Measurements from ENCODE around the gene NSDHL.

The NSDHL gene

GRCh38 chrX:152899874-152900719 is 69.2 kb downstream of the NSDHL start:
- H3K9ac ChIP-seq (ENCODE audit: low read depth in 1 of 2, low read length in 2 of 2): no peak overlapping the region
- no peaks in the 10 kb centered on the region for H3K36me3 ChIP-seq (ENCODE audit: control insufficient read depth in 2 of 2, insufficient read depth in 2 of 2, low read length in 2 of 2)
- H3K9me3 ChIP-seq (ENCODE audit: control insufficient read depth in 2 of 2, low read length in 2 of 2): no peaks in the 10 kb centered on the region
- H3K27me3 ChIP-seq (ENCODE audit: control insufficient read depth in 2 of 2, insufficient read depth in 2 of 2, low read length in 2 of 2): peaks cover 4 to 6% of the 10 kb centered on the region in 2 donors
- H3K4me1 ChIP-seq (ENCODE audit: control insufficient read depth in 2 of 2, insufficient read depth in 2 of 2, low read length in 2 of 2): peaks cover 10 to 11% of the 10 kb centered on the region in 2 donors
- no peak overlapping the region for H3K4me3 ChIP-seq (ENCODE audit: low read length in 2 of 2)
- no peak overlapping the region for H3K27ac ChIP-seq (ENCODE audit: low read depth in 2 of 2, low read length in 2 of 2)

- Histone ChIP-seq H3K27me3 (ENCODE audit: control insufficient read depth in 2 of 2, insufficient read depth in 2 of 2, low read length in 2 of 2) (peaks cover 4 to 6% of the 10 kb centered on the region in 2 donors), H3K9ac (ENCODE audit: low read depth in 1 of 2, low read length in 2 of 2) (no peak overlapping the region), H3K36me3 (ENCODE audit: control insufficient read depth in 2 of 2, insufficient read depth in 2 of 2, low read length in 2 of 2) (no peaks in the 10 kb centered on the region), H3K9me3 (ENCODE audit: control insufficient read depth in 2 of 2, low read length in 2 of 2) (no peaks in the 10 kb centered on the region), H3K27ac (ENCODE audit: low read depth in 2 of 2, low read length in 2 of 2) (no peak overlapping the region), H3K4me1 (ENCODE audit: control insufficient read depth in 2 of 2, insufficient read depth in 2 of 2, low read length in 2 of 2) (peaks cover 4 to 9% of the 10 kb centered on the region in 2 donors), H3K4me3 (ENCODE audit: low read length in 2 of 2) (no peak overlapping the region)
Measured at GRCh38 chrX:152900937-152901445, 70.1 kb downstream of the NSDHL start.

GRCh38 chrX:152901816-152902501 is 71.1 kb downstream of the NSDHL start:
- no peaks in the 10 kb centered on the region for H3K36me3 ChIP-seq (ENCODE audit: control insufficient read depth in 2 of 2, insufficient read depth in 2 of 2, low read length in 2 of 2)
- no peaks in the 10 kb centered on the region for H3K9me3 ChIP-seq (ENCODE audit: control insufficient read depth in 2 of 2, low read length in 2 of 2)
- H3K27ac ChIP-seq (ENCODE audit: low read depth in 2 of 2, low read length in 2 of 2): no peak overlapping the region
- no peak overlapping the region for H3K4me3 ChIP-seq (ENCODE audit: low read length in 2 of 2)
- H3K9ac ChIP-seq (ENCODE audit: low read depth in 1 of 2, low read length in 2 of 2): no peak overlapping the region
- H3K27me3 ChIP-seq (ENCODE audit: control insufficient read depth in 2 of 2, insufficient read depth in 2 of 2, low read length in 2 of 2): peaks cover 6 to 7% of the 10 kb centered on the region in 2 donors
- peaks cover 2 to 5% of the 10 kb centered on the region in 2 donors for H3K4me1 ChIP-seq (ENCODE audit: control insufficient read depth in 2 of 2, insufficient read depth in 2 of 2, low read length in 2 of 2)

GRCh38 chrX:152902502-152902820 is 71.6 kb downstream of the NSDHL start:
- Histone ChIP-seq H3K9ac (ENCODE audit: low read depth in 1 of 2, low read length in 2 of 2) (no peak overlapping the region), H3K36me3 (ENCODE audit: control insufficient read depth in 2 of 2, insufficient read depth in 2 of 2, low read length in 2 of 2) (no peaks in the 10 kb centered on the region), H3K27me3 (ENCODE audit: control insufficient read depth in 2 of 2, insufficient read depth in 2 of 2, low read length in 2 of 2) (peaks cover 6 to 7% of the 10 kb centered on the region in 2 donors), H3K9me3 (ENCODE audit: control insufficient read depth in 2 of 2, low read length in 2 of 2) (no peaks in the 10 kb centered on the region), H3K4me1 (ENCODE audit: control insufficient read depth in 2 of 2, insufficient read depth in 2 of 2, low read length in 2 of 2) (peaks cover 0 to 5% of the 10 kb centered on the region in 2 donors), H3K4me3 (ENCODE audit: low read length in 2 of 2) (no peak overlapping the region), H3K27ac (ENCODE audit: low read depth in 2 of 2, low read length in 2 of 2) (no peak overlapping the region)

- Histone ChIP-seq H3K27me3 (ENCODE audit: control insufficient read depth in 2 of 2, insufficient read depth in 2 of 2, low read length in 2 of 2) (peaks cover 3 to 5% of the 10 kb centered on the region in 2 donors), H3K4me1 (ENCODE audit: control insufficient read depth in 2 of 2, insufficient read depth in 2 of 2, low read length in 2 of 2) (no peaks in the 10 kb centered on the region), H3K4me3 (ENCODE audit: low read length in 2 of 2) (no peak overlapping the region), H3K36me3 (ENCODE audit: control insufficient read depth in 2 of 2, insufficient read depth in 2 of 2, low read length in 2 of 2) (no peaks in the 10 kb centered on the region), H3K9me3 (ENCODE audit: control insufficient read depth in 2 of 2, low read length in 2 of 2) (no peaks in the 10 kb centered on the region), H3K9ac (ENCODE audit: low read depth in 1 of 2, low read length in 2 of 2) (no peak overlapping the region), H3K27ac (ENCODE audit: low read depth in 2 of 2, low read length in 2 of 2) (no peak overlapping the region)
Measured at GRCh38 chrX:152903589-152903988, 72.7 kb downstream of the NSDHL start.

GRCh38 chrX:152904151-152905080 is 73.6 kb downstream of the NSDHL start:
- peaks cover 2 to 3% of the 10 kb centered on the region in 2 donors for H3K27me3 ChIP-seq (ENCODE audit: control insufficient read depth in 2 of 2, insufficient read depth in 2 of 2, low read length in 2 of 2)
- no peak overlapping the region for H3K9ac ChIP-seq (ENCODE audit: low read depth in 1 of 2, low read length in 2 of 2)

GRCh38 chrX:152905081-152905420 is 74.2 kb downstream of the NSDHL start:
- Histone ChIP-seq H3K4me1 (ENCODE audit: control insufficient read depth in 2 of 2, insufficient read depth in 2 of 2, low read length in 2 of 2) (no peaks in the 10 kb centered on the region), H3K9me3 (ENCODE audit: control insufficient read depth in 2 of 2, low read length in 2 of 2) (no peaks in the 10 kb centered on the region), H3K36me3 (ENCODE audit: control insufficient read depth in 2 of 2, insufficient read depth in 2 of 2, low read length in 2 of 2) (no peaks in the 10 kb centered on the region)

More at GRCh38 chrX:152904151-152905080, 73.6 kb downstream of the NSDHL start:
- Histone ChIP-seq H3K4me3 (ENCODE audit: low read length in 2 of 2) (no peak overlapping the region), H3K36me3 (ENCODE audit: control insufficient read depth in 2 of 2, insufficient read depth in 2 of 2, low read length in 2 of 2) (no peaks in the 10 kb centered on the region), H3K27ac (ENCODE audit: low read depth in 2 of 2, low read length in 2 of 2) (no peak overlapping the region), H3K9me3 (ENCODE audit: control insufficient read depth in 2 of 2, low read length in 2 of 2) (no peaks in the 10 kb centered on the region), H3K4me1 (ENCODE audit: control insufficient read depth in 2 of 2, insufficient read depth in 2 of 2, low read length in 2 of 2) (no peaks in the 10 kb centered on the region)

GRCh38 chrX:152907084-152907651 is 76.3 kb downstream of the NSDHL start:
- Histone ChIP-seq H3K9ac (ENCODE audit: low read depth in 1 of 2, low read length in 2 of 2) (no peak overlapping the region), H3K4me1 (ENCODE audit: control insufficient read depth in 2 of 2, insufficient read depth in 2 of 2, low read length in 2 of 2) (no peaks in the 10 kb centered on the region), H3K36me3 (ENCODE audit: control insufficient read depth in 2 of 2, insufficient read depth in 2 of 2, low read length in 2 of 2) (no peaks in the 10 kb centered on the region), H3K9me3 (ENCODE audit: control insufficient read depth in 2 of 2, low read length in 2 of 2) (no peaks in the 10 kb centered on the region), H3K27ac (ENCODE audit: low read depth in 2 of 2, low read length in 2 of 2) (no peak overlapping the region), H3K27me3 (ENCODE audit: control insufficient read depth in 2 of 2, insufficient read depth in 2 of 2, low read length in 2 of 2) (peaks cover 0 to 3% of the 10 kb centered on the region in 2 donors), H3K4me3 (ENCODE audit: low read length in 2 of 2) (no peak overlapping the region)

More at GRCh38 chrX:152905081-152905420, 74.2 kb downstream of the NSDHL start:
- Histone ChIP-seq H3K27ac (ENCODE audit: low read depth in 2 of 2, low read length in 2 of 2) (no peak overlapping the region), H3K9ac (ENCODE audit: low read depth in 1 of 2, low read length in 2 of 2) (no peak overlapping the region), H3K27me3 (ENCODE audit: control insufficient read depth in 2 of 2, insufficient read depth in 2 of 2, low read length in 2 of 2) (peaks cover 2 to 3% of the 10 kb centered on the region in 2 donors), H3K4me3 (ENCODE audit: low read length in 2 of 2) (no peak overlapping the region)

GRCh38 chrX:152908486-152908885 is 77.6 kb downstream of the NSDHL start:
- Histone ChIP-seq H3K9ac (ENCODE audit: low read depth in 1 of 2, low read length in 2 of 2) (no peak overlapping the region), H3K27ac (ENCODE audit: low read depth in 2 of 2, low read length in 2 of 2) (no peak overlapping the region), H3K4me3 (ENCODE audit: low read length in 2 of 2) (no peak overlapping the region), H3K36me3 (ENCODE audit: control insufficient read depth in 2 of 2, insufficient read depth in 2 of 2, low read length in 2 of 2) (no peaks in the 10 kb centered on the region), H3K9me3 (ENCODE audit: control insufficient read depth in 2 of 2, low read length in 2 of 2) (no peaks in the 10 kb centered on the region), H3K4me1 (ENCODE audit: control insufficient read depth in 2 of 2, insufficient read depth in 2 of 2, low read length in 2 of 2) (no peaks in the 10 kb centered on the region), H3K27me3 (ENCODE audit: control insufficient read depth in 2 of 2, insufficient read depth in 2 of 2, low read length in 2 of 2) (peaks cover 0 to 3% of the 10 kb centered on the region in 2 donors)

Measured in mucosa of rectum (tissue), 2 donors.